ENCODE measurements around the gene ARHGEF19.
A peak's percentile ranks its signal among the peaks of the same experiment; 100 is the strongest.
"Not testable (repeated sequence)": the region's sequence is repeated elsewhere in the genome, so short reads cannot be mapped to it uniquely, and the experiment has no call there.

The ARHGEF19 gene

DNA sequence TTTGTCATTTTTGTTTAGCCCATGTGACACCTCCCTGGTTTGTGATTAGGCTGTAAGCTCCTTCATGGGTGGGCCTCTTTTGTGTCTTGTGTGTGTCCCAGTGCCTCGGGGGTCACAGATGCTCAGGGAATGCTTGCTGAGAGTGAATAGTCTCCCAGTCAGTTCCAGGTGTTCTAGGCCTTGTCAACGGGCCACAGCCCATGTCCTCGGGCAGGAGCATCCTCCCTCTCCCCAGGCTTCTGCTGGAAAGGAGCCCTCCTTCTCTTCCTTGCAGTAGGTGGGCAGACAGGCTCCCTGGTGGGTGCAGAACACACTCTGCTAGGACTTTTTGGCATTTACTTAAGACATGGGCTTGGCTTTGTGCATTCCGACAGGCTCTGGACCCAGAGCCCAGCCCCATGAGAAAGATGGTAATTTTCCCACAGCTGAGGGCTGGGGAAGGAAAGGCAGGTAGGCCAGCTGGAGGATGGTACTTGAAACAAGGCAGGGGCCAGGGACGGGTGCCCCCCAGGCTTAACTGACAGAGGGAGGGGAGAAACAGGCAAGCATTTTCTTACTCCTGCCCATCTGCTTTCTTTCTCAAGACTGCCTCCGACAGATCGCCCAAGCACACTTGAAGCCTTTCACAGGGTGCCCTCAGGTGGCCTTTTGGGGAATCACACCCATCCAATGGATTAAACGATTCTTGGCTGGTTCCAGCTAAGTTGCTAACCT, 31.6 kb upstream of the ARHGEF19 start:
- peak; percentile 73 to 79 for DNase-seq

GRCh38 chr1:16243215-16243610, 30.8 kb upstream of the ARHGEF19 start:
- DNase-seq, result no peak

- DNase-seq, result no peak
Observed at GRCh38 chr1:16242556-16243214, 30.2 kb upstream of the ARHGEF19 start.

DNA sequence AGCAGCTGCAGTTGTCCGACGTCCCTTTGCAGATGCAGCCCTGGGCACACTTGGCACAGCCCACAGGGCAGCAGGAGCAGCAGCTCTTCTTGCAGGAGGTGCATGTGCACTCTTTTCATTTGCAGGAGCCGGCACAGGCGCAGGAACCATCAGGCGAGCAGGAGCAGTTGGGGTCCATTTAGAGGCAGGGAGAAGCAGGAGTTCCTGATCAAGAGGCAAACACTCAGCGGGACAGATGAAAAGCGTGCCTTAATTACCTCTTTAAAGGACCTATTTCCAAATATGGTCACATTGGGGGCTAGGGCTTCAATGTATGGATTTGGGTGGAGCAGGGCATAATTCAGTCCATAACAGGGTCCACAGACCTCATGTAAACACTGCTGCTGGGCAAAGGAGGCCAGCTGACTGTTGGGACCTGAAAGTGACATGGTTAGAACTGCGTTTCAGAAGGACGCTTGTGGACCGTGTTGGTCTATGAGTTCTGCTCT, 28.8 kb upstream of the ARHGEF19 start:
- DNase-seq, result no peak

- no peak for DNase-seq
Observed at GRCh38 chr1:16239972-16240491, 27.6 kb upstream of the ARHGEF19 start.

DNA sequence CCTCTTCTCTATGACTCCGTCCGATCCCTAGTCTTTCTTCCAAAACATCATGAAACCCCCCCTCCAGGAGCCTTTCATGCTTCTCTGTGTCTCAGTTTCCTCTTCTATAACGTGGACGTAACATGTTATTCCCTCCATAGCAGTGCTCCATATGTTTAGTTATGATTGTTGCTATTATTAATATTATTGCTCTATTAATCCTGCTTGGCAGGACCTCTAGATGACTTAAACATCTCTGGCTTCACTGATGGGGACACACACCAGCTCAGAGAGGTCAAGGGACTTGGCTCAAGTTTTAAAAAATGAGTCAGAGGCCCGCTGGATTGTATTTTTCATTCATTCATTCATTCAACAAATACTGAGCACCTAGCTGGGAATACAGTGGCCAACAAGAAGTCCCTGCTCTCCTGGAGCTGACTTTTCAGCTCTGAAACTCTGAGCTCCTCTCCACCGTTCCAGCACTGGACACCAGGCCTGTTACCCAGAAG, 24.9 kb upstream of the ARHGEF19 start:
- no peak for DNase-seq

DNA sequence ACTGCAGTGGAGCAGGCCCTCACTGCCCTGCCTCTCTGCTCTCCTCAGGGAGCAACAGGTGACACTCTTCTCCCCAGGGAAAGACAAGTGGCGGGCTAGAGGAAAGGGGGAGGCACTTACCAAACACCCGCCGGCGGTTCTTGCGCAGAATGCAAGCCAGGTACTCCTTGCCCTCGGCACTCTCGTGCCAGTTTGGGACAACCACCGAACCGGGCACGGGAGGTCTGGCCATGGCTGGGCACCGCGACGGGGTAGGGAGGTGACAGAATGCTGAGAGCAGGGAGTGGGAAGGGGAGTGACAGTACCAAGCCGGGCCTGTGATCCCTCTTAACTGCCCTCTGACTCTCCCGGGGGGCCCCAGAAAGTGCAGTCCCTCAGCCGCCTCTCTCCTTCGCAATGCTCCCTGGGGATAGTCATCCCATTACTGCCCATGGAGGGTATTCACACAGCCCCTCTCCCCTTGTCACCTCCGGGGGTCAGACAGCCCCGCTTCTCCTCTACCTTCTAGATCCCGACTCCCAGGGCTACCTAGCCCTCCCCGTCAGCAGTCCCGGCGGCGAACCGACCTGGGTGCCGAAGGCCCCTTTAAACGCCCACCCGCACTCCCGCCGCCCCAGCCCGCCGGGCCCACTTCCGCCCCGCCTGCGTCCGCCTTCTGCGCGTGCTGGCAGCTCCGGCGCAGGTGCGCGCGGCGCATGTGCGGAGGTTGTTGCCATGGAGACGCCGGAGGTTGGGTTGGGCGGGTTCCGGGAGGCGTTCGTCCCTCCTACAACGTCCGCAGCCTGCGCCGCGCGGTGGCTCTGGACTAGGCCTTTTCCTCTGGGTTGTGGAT, 24.3 kb upstream of the ARHGEF19 start, which contains the start of gene CPLANE2:
Gene CPLANE2, minus strand, starts transcription at position 673 of the 832 bp plus-strand sequence. Its CDS starts 441 bp downstream, at position 232.
- peak; percentile 95 to 96 for DNase-seq

- peak; percentile 59 to 61 for DNase-seq
Observed at GRCh38 chr1:16235944-16236510, 23.6 kb upstream of the ARHGEF19 start.

- no peak for DNase-seq
Observed at GRCh38 chr1:16235347-16235746, 22.9 kb upstream of the ARHGEF19 start.

GRCh38 chr1:16233431-16233830, 21.0 kb upstream of the ARHGEF19 start:
- DNase-seq, result no peak

GRCh38 chr1:16232316-16232710, 19.9 kb upstream of the ARHGEF19 start:
- DNase-seq, result no peak

GRCh38 chr1:16231331-16232315, 19.2 kb upstream of the ARHGEF19 start:
- DNase-seq, result no peak

- no peak for DNase-seq
Observed at GRCh38 chr1:16230744-16231143, 18.3 kb upstream of the ARHGEF19 start.

DNA sequence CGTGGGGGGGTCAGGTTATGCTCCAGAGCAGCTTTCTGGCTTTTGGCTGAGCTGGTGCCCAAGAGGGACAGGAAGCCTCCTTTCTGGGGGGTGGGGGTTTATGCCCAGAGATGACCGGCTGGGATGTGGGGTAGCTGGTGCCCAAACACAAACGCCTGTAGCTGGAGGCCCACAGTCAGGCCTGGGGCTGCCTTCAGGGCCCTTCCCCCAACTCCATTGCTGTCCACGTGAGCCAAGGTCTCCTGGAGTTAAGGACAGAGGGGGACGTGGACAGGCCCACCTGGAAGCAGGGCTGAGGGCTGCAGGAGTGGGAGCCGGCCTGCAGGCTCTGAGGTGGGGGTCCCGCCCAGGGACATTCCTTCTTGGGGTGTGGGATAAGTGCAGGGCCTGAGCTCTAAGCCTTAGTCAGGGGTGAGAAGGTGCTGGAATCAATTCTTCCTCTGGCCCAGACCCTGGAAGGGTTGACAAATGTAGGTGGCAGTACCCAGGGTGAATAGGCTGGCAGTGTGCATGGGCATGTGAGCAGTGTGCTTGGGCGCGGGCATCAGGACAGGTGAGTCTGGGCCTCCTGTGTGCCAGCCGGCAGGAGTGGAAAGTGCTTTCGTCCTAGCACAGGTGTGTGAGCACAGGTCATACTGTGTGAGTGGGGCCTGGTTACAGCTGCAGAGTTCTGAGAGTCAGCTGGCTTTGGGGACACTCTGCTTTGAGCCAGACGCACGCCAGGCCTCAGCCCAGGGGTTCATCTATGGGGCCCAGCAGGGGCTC, 17.7 kb upstream of the ARHGEF19 start:
- no peak for DNase-seq

GRCh38 chr1:16226490-16227179, 14.2 kb upstream of the ARHGEF19 start:
- DNase-seq, result no peak

GRCh38 chr1:16226129-16226489, 13.7 kb upstream of the ARHGEF19 start:
- no peak for DNase-seq

DNA sequence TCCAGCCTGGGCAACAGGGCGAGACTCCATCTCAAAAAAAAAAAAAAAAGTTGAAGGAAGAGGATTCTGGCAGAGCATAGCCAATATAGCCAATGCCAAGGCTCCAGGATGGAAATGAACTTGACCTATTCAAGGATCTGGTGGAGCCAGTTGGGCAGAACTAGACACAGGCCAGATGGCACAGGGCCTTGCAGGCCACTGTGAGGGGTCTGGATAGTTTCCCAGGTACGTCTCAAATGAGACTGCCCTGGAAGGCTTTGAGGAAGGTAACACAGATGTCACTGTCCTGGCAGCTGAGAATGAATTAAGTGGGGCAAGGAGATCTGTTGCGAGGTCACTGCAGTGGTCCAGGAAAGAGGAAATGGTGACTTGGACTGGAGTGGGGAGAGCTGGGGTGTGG, 12.0 kb upstream of the ARHGEF19 start:
- DNase-seq, result no peak

GRCh38 chr1:16222716-16223115, 10.3 kb upstream of the ARHGEF19 start:
- not testable (repeated sequence) for DNase-seq

DNA sequence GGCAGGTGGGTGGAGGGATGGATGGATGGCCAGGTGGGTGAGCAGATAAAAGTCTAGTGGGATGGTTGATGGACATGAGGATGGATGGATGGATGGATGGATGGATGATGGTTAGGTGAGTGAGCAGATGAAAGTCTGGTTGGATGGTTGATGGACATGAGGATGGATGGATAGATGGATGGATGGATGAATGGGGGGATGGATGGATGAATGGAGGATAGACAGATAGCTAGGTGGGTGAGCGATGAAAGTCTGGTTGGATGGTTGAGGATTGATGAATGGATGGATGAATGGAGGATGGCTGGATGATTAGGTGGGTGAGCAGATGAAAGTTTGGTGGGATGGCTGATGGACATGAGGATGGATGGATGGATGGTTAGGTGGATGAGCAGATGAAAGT, 9.0 kb upstream of the ARHGEF19 start:
- no peak for DNase-seq

- DNase-seq, result no peak
Observed at GRCh38 chr1:16219968-16220500, 7.6 kb upstream of the ARHGEF19 start.

Data from CD4-positive, alpha-beta T cell treated with Interleukin-1 beta for 1 hour (primary cell).